Testis (tissue), 3 donors: ENCODE results near the gene CORO2B. TPM values are rescaled to one million over a fixed set of nuclear protein-coding genes. Genes with fewer than 3 reads are reported as not detected.

Experiments used
- DNase-seq: peaks from one replicate; pipeline ENCODE4 v3.0.0-alpha.2; 2019
- H3K27ac ChIP-seq, 2 donors: fragments of 200-600 bp; sonication (generic); one replicate each; pipeline ENCODE4 v1.5.1; 2019
- H3K27me3 ChIP-seq: fragments of 200-600 bp; sonication (generic); one replicate; pipeline ENCODE4 v1.5.1; 2019
- H3K36me3 ChIP-seq: fragments of 200-600 bp; sonication (generic); one replicate; pipeline ENCODE4 v1.5.1; 2017; ENCODE audit warnings: low read depth; ENCODE audit errors: missing control alignments
- H3K4me1 ChIP-seq: fragments of 200-600 bp; sonication (generic); one replicate; pipeline ENCODE4 v1.5.1; 2019
- H3K4me3 ChIP-seq, 2 donors: fragments of 200-600 bp; sonication (generic); one replicate each; pipeline ENCODE4 v1.5.1; 2017 to 2019
- H3K9me3 ChIP-seq: fragments of 200-600 bp; sonication (generic); one replicate; pipeline ENCODE4 v1.5.1; 2017
- CTCF ChIP-seq, 3 experiments: fragments of 450-650 bp in 2 of 3; fragments of 200-600 bp in 1 of 3; sonication (generic) in 1 of 3; IDR thresholded peaks; one replicate each; pipeline ENCODE4 v1.5.1; 2016 to 2019; ENCODE audit warnings: antibody characterized with exemption in 3 of 3, mild to moderate bottlenecking in 2 of 3, moderate library complexity in 1 of 3
- POLR2A ChIP-seq: fragments of 450-650 bp; IDR thresholded peaks from one replicate; pipeline ENCODE4 v1.6.1; 2017; ENCODE audit warnings: antibody characterized with exemption, mild to moderate bottlenecking, moderate library complexity
- WGBS, 2 donors: methylation state at CpG; one replicate each; pipeline ENCODE4 v1.1.5; 2018; 5-methylcytosine and 5-hydroxymethylcytosine counted together
- intact Hi-C: fragments of 100-400 bp; cut with DNase I; formaldehyde crosslinking; loops from one replicate; pipeline ENCODE4 v1.15.1; 2023; ENCODE audit warnings: low total_unique reads
- polyA plus RNA-seq: library from polyadenylated mRNA; stranded (reverse); fragments of 350-450 nt; fragmentation: Illumina TruSeq; extraction: RNeasy Lipid Tissue Mini Kit (QIAGEN cat#74804); gene quantifications from one replicate; pipeline ENCODE4 v1.2.3, GENCODE V29; 2014; ENCODE audit warnings: low read depth, low replicate concordance; ENCODE audit not compliant: insufficient read depth
- total RNA-seq, 2 donors: library from RNA; depleted of rRNA; stranded (reverse); fragments of >200 nt; gene quantifications; one replicate each; pipeline ENCODE4 v1.2.3, GENCODE V29; 2016

CORO2B gene
- total and polyA plus RNA-seq, 3 donors from 2014 or later: 1.4 to 4.3 (median 2.2) TPM

GRCh38 chr15:68718468-68718867 lies 139.7 kb downstream of the CORO2B start:
- DNase-seq: no peak
- 93 to 95% methylated on average over 9 to 12 of the region's 12 CpGs for WGBS, 2 donors
- Histone ChIP-seq H3K27me3 (no peaks in the 10 kb centered on the region), H3K9me3 (no peaks in the 10 kb centered on the region), H3K4me1 (no peaks in the 10 kb centered on the region), H3K4me3 (no peak overlapping the region), H3K36me3 (no peaks in the 10 kb centered on the region), H3K27ac (no peak overlapping the region)
- no peak for TF ChIP-seq CTCF (IDR thresholded peaks at IDR 0.05)
- no peak for TF ChIP-seq POLR2A
- intact Hi-C loops: no loop called here

GRCh38 chr15:68719051-68719450 lies 140.3 kb downstream of the CORO2B start:
- no peak overlapping the region for H3K4me3 ChIP-seq
- no peak for DNase-seq
- H3K9me3 ChIP-seq: no peaks in the 10 kb centered on the region
- H3K4me1 ChIP-seq: no peaks in the 10 kb centered on the region
- no peaks in the 10 kb centered on the region for H3K36me3 ChIP-seq
- no peak overlapping the region for H3K27ac ChIP-seq
- WGBS, 2 donors: 95 to 99% methylated on average over 9 of the region's 9 CpGs
- H3K27me3 ChIP-seq: no peaks in the 10 kb centered on the region
- intact Hi-C loops: no loop called here
- TF ChIP-seq POLR2A (no peak), CTCF (IDR thresholded peaks at IDR 0.05) (no peak)

- H3K4me1 ChIP-seq: no peaks in the 10 kb centered on the region
- H3K27ac ChIP-seq: no peak overlapping the region
- intact Hi-C loops: no loop called here
- no peak overlapping the region for H3K4me3 ChIP-seq
- DNase-seq: no peak
- H3K9me3 ChIP-seq: no peaks in the 10 kb centered on the region
- TF ChIP-seq CTCF (IDR thresholded peaks at IDR 0.05) (no peak), POLR2A (no peak)
- no peaks in the 10 kb centered on the region for H3K36me3 ChIP-seq
- WGBS, 2 donors: 77 to 87% methylated on average over 10 of the region's 10 CpGs
- no peaks in the 10 kb centered on the region for H3K27me3 ChIP-seq
Observed at GRCh38 chr15:68719672-68720071, 140.9 kb downstream of the CORO2B start.

- TF ChIP-seq POLR2A (no peak), CTCF (IDR thresholded peaks at IDR 0.05) (no peak)
- H3K27ac ChIP-seq: no peak overlapping the region
- 90 to 98% methylated on average over 5 of the region's 5 CpGs for WGBS, 2 donors
- DNase-seq: no peak
- H3K9me3 ChIP-seq: no peaks in the 10 kb centered on the region
- H3K27me3 ChIP-seq: no peaks in the 10 kb centered on the region
- intact Hi-C loops: no loop called here
- H3K36me3 ChIP-seq: no peaks in the 10 kb centered on the region
- H3K4me3 ChIP-seq: no peak overlapping the region
- H3K4me1 ChIP-seq: no peaks in the 10 kb centered on the region
Observed at GRCh38 chr15:68721886-68722285, 143.1 kb downstream of the CORO2B start.

- no peak overlapping the region for H3K4me3 ChIP-seq
- TF ChIP-seq POLR2A (no peak), CTCF (IDR thresholded peaks at IDR 0.05) (no peak)
- H3K9me3 ChIP-seq: no peaks in the 10 kb centered on the region
- no peaks in the 10 kb centered on the region for H3K27me3 ChIP-seq
- intact Hi-C loops: no loop called here
- H3K4me1 ChIP-seq: peaks cover 2% of the 10 kb centered on the region
- no peaks in the 10 kb centered on the region for H3K36me3 ChIP-seq
- peak; percentile 60 for DNase-seq
- 57 to 61% methylated on average over 13 to 14 of the region's 14 CpGs for WGBS, 2 donors
- H3K27ac ChIP-seq: no peak overlapping the region
Observed at GRCh38 chr15:68725736-68726135, 146.9 kb downstream of the CORO2B start.
